HUDEP-2 (cell line): ENCODE results near the gene TRIOBP.

Experiments used
- DNase-seq, 76 experiments: peaks; one replicate each; lab custom pipeline; 2025; ENCODE audit not compliant: unreplicated experiment in 76 of 76; lab: John Stamatoyannopoulos, UW

Gene TRIOBP

GRCh38 chr22:37746366-37747079, 49.7 kb downstream of the TRIOBP start:
- DNase-seq = peak in 3 of 76 experiments; percentile 10 to 47 (median 45)

- DNase-seq = peak in 8 of 76 experiments; percentile 4 to 31 (median 18)
Measured at GRCh38 chr22:37747080-37747714, 50.3 kb downstream of the TRIOBP start.

- no peak for DNase-seq
Measured at GRCh38 chr22:37747715-37748100, 50.9 kb downstream of the TRIOBP start.

DNA sequence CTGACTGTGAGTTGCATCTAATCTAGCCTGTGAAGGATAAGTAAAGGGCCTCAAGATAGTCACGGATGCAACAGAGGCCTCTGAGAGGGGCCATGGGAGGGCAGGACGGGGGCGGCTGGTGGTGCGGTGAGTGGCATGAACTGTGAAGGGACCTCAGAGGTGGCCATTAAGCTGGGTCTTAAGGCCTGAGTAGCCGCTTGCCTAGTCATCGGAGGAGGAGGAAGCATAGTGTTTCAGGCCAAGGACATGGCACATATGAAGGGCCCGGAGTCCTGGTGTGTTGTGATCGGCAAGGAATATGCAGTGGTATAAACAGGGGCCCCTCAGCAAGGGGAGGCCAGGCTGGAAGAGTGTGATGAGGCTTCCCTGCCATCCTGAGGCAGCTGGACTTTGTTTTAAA, 51.8 kb downstream of the TRIOBP start:
- DNase-seq = no peak

GRCh38 chr22:37749226-37749625, 52.4 kb downstream of the TRIOBP start:
- no peak for DNase-seq

GRCh38 chr22:37749831-37750595, 53.2 kb downstream of the TRIOBP start:
- DNase-seq = no peak

DNA sequence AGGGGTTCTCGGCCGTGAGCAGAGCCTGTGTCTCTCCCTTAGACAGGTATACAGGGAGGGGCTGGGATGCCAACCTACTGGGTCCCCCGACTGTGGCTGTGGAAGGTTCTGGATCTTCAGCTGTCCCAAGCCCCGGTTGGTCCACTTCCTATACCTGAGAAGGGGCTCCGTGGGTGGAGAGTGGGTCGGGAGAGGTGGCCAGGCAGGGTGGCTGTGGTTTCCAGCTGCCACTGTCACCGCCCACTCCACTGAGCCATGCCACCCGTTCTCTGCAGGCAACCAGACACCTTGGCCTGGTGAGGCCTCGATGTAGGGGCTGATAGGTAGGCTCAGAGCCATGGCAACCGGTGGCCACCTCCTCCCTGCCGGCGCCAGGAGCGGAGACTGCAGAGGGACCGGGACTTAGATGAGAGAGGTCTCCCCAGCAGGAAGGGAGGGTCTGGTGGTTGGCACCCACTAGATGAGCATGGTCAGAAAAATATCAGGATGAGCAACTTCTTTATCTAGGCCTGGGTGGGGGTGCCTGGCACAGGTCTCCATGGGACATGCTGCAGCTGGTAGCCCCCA, 53.8 kb downstream of the TRIOBP start:
- no peak for DNase-seq

DNA sequence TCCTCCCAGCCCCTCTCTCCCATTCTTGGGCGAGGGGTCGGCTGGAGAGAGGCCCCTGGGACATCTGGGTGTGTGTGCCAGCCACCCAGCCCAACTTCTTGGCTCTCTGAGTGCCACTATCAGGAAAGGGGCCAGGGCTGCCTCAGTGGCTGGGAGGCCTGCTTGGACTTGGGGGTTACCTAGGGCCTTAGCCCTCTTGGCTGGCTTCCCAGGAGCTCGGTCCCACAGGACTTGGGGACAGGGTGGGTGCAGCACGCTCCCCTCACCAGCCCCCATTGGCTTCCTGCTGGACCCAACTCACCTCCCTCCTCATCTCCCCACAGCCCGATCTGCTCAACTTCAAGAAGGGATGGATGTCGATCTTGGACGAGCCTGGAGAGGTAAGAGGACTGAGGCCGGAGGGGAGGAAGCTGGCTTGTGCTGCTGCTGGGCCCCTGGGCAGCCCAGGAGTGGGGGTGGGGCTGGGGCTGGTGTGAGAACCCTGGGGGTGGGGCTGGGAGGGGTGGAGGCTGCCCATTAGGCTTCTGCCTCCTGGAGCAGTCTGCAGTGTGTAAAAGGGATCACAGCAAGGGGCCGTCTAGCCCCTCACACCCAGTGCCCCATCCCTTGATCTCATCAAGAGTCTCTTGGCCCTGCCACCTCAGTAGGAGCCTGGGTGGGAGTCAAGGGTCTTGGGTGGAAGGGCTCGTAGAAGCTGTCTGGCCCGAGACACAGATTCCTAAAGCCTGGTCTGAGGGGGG, 54.8 kb downstream of the TRIOBP start:
- DNase-seq = no peak

- DNase-seq = no peak
Measured at GRCh38 chr22:37752189-37753087, 55.6 kb downstream of the TRIOBP start.

GRCh38 chr22:37753746-37754145, 56.9 kb downstream of the TRIOBP start:
- no peak for DNase-seq

DNA sequence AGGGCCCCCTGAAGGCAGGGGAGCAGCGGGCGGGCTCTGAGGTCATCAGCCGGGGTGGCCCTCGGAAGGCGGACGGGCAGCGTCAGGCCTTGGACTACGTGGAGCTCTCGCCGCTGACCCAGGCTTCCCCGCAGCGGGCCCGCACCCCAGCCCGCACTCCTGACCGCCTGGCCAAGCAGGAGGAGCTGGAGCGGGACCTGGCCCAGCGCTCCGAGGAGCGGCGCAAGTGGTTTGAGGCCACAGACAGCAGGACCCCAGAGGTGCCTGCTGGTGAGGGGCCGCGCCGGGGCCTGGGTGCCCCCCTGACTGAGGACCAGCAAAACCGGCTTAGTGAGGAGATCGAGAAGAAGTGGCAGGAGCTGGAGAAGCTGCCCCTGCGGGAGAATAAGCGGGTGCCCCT, 60.8 kb downstream of the TRIOBP start:
- DNase-seq = no peak

DNA sequence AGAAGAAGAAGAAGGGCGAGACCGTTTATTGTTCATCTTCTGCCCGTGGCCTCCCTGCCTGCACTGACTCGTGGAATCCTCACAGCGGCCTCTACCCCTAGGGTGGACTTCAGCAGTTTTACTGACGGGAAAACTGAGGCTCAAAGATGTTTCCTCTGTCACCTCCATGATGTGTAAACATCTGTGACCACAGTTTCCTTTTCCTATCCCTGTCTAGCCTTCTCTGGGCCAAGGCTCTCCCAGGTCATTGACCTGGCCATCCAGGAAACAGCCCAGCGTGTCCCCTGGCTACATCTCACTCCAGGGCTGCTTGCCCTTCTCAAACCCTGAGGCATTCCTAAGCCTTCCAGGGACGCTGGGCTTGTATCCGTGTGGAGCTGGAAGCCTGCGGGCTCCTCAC, 61.8 kb downstream of the TRIOBP start:
- DNase-seq = no peak

DNA sequence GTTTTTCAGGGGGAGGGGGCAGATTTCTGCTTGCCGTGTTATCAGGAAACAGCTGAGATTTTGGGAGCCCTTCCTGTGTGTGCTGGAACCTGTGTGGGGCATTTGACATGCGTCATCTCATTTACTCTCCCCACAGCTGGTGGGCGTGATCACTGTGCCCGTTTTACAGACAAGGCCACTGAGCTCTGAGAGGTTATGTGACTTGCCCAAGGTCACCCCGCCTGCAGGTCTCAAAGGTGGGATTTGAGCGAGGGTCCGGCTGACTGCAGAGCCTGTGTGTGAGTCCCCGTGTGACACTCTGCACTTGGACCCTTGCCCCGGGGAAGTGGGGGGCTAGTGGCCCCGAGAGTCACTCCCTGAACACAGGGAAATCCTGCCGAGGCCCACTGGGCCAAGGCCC, 62.4 kb downstream of the TRIOBP start:
- no peak for DNase-seq

GRCh38 chr22:37760152-37760551, 63.3 kb downstream of the TRIOBP start:
- no peak for DNase-seq

- DNase-seq = peak in 51 of 76 experiments; percentile 7 to 72 (median 38)
Measured at GRCh38 chr22:37762389-37762836, 65.6 kb downstream of the TRIOBP start.

DNA sequence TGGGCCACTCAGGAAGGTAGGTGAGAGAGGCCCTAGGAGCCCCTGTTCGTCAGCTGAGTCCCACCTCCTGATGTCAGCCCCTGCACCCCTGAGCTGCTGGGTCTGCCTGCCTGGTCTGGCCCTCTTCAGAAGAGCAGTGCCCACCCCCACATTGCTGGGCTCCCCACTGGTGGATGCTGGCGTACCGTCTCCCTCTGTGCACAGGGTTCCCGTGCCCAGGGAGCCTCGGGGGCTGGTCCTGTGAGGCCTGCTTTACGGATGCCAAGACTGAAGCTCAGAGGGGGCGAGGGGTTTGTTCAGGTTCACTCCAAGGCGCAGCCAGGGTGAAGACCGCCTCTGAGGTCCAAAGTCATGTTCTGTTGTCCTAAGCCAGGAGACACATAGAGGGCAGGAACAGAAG, 66.2 kb downstream of the TRIOBP start:
- no peak for DNase-seq

DNA sequence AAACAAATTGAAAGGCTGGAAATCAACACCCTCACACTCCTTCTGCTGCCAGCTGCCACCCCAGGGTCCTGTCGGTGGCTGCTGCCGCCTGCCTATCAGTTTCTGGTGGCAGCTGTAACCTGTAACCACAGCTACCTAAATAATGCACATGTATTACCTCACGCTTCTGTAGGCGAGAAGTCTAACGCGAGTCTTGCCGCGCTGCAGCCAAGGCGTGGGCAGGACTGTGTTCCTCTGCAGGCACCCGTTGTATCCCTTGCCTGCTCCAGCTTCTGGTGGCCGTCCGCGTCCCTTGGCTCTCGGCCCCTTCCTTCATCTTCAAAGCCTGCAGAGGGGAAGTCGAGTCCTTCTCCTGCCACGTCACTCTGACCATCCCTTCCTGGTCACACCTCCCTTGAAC, 66.8 kb downstream of the TRIOBP start:
- no peak for DNase-seq

DNA sequence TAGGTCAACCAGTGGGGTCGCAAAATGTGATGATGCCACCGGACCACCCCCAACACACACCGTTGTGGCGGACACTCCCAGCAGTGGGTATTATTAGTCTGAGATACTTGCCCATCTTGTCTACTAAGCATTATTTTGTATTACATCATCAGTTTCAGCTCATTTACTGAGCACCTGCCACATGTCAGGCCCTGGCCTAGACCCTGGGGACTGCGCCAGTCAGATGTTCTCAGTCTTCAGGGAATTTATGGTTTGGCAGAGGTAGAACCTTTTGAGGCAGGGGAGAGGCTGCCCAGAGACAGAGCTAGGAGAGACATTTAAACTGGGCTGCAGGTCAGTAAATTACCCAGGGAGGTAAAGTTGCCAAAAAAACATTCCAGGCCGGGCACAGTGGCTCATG, 67.8 kb downstream of the TRIOBP start:
- DNase-seq = no peak

- no peak for DNase-seq
Measured at GRCh38 chr22:37765498-37765897, 68.7 kb downstream of the TRIOBP start.
